Neural crest cell (in vitro differentiated cells): ENCODE data around the gene CMTM1. TPM values are rescaled to one million over a fixed set of nuclear protein-coding genes. Genes with fewer than 3 reads are reported as not detected.

Source experiments
- DNase-seq: peaks from one replicate; pipeline ENCODE4 v3.0.0; 2021; ENCODE audit warnings: low read depth, mixed read lengths, low spot score
- H3K27ac Mint-ChIP-seq: one replicate; pipeline ENCODE4 v1.8.0; 2021; ENCODE audit warnings: mild to moderate bottlenecking, mixed read lengths; ENCODE audit not compliant: unreplicated experiment
- H3K27me3 Mint-ChIP-seq: 2 replicates; pipeline ENCODE4 v1.8.0; 2021; ENCODE audit warnings: low read depth, mild to moderate bottlenecking, mixed read lengths
- H3K36me3 Mint-ChIP-seq: 2 replicates; pipeline ENCODE4 v1.8.0; 2021; ENCODE audit warnings: low read depth, mild to moderate bottlenecking, mixed read lengths
- H3K4me1 Mint-ChIP-seq: 2 replicates; pipeline ENCODE4 v1.8.0; 2021; ENCODE audit warnings: mixed read lengths
- H3K4me3 Mint-ChIP-seq: one replicate; pipeline ENCODE4 v1.8.0; 2021; ENCODE audit warnings: mild to moderate bottlenecking, mixed read lengths
- H3K9me3 Mint-ChIP-seq: 2 replicates; pipeline ENCODE4 v1.8.0; 2021; ENCODE audit warnings: mixed read lengths
- CTCF ChIP-seq: fragments of 200-600 bp; sonication (generic); conservative IDR thresholded peaks from 2 replicates; pipeline ENCODE4 v1.5.0; 2021; ENCODE audit warnings: antibody characterized with exemption, mild to moderate bottlenecking
- total RNA-seq: library from RNA; stranded (reverse); gene quantifications from 2 replicates; pipeline ENCODE4 v1.2.1, GENCODE V29; 2021

Gene CMTM1
- total RNA-seq, 1 donor from 2014 or later = 17.1 TPM

- no peaks in the 10 kb centered on the region for H3K9me3 Mint-ChIP-seq
- H3K4me3 Mint-ChIP-seq = peak overlapping the region; percentile 83
- peaks cover 2% of the 10 kb centered on the region for H3K27me3 Mint-ChIP-seq
- peaks cover 30% of the 10 kb centered on the region for H3K4me1 Mint-ChIP-seq
- peak; percentile 36 for DNase-seq
- TF ChIP-seq CTCF = peak; percentile 24
- no peak overlapping the region for H3K27ac Mint-ChIP-seq
- H3K36me3 Mint-ChIP-seq = no peaks in the 10 kb centered on the region
Observed at GRCh38 chr16:66605177-66605978, 39.1 kb downstream of the CMTM1 start.

DNA sequence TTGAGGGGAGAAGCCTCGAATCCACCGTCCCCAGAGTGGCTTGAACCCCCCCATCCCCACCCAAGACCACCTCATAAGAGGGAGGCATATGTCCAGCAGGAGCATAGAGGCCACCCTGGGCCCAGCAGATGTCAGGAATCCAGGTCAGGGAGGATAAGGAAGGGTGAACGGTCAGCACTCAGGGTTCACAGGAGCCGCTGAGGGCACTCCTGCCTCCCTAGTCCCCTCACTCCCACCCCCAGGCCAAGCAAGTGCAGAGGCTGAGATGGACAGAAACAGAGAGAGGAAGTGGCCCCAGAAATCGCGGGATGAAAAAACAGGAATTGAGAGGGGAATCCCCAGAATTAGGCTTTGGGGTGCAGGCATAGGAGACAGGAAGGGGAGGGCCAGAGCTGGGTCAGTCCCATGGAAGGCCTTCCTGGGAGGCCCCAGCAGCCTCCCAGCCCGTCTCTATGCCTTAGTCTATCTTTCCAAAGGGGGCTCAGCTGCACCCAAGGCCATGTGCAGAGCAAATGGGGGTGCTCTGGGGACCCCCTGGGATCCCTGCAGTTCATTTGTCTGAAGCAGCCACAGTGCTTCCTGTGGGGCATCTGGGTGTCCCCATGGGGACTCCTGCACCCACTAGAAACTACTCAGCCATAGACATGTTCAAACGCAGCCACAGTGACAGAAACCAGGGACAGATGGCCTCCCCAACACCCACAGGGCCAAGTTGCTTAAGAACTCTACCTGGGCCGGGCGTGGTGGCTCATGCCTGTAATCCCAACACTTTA lies 39.9 kb downstream of the CMTM1 start:
- peaks cover 2% of the 10 kb centered on the region for H3K27me3 Mint-ChIP-seq
- no peak for TF ChIP-seq CTCF
- peak overlapping the region; percentile 83 for H3K4me3 Mint-ChIP-seq
- no peaks in the 10 kb centered on the region for H3K9me3 Mint-ChIP-seq
- H3K4me1 Mint-ChIP-seq = peaks cover 30% of the 10 kb centered on the region
- peaks cover 3% of the 10 kb centered on the region for H3K36me3 Mint-ChIP-seq
- DNase-seq = no peak
- H3K27ac Mint-ChIP-seq = peak overlapping the region; percentile 86

- H3K27ac Mint-ChIP-seq = no peak overlapping the region
- peak; percentile 86 for DNase-seq
- TF ChIP-seq CTCF = peak; percentile 95
- H3K27me3 Mint-ChIP-seq = peaks cover 2% of the 10 kb centered on the region
- H3K4me3 Mint-ChIP-seq = peak overlapping the region; percentile 83
- H3K4me1 Mint-ChIP-seq = peaks cover 23% of the 10 kb centered on the region
- no peaks in the 10 kb centered on the region for H3K9me3 Mint-ChIP-seq
- H3K36me3 Mint-ChIP-seq = peaks cover 3% of the 10 kb centered on the region
Observed at GRCh38 chr16:66608241-66609138, 42.3 kb downstream of the CMTM1 start.

DNA sequence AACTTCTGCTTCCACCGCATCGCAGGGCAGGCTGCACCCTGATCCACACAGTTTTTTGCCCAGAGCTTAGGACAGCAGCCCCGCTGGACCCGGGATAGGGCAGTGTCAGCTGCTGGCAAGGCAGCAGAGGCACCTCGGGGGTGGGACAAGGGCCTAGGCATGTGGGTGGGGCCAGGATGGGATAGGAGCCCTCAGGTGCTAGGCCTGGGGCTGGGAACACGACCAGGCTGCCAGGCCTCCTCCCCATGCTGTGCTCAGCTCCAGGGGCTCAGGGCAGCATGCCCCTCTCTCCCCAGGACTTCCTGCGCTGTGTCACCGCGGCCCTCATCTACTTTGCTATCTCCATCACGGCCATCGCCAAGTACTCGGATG lies 42.9 kb downstream of the CMTM1 start:
- no peak for DNase-seq
- peaks cover 2% of the 10 kb centered on the region for H3K27me3 Mint-ChIP-seq
- H3K27ac Mint-ChIP-seq = no peak overlapping the region
- no peaks in the 10 kb centered on the region for H3K9me3 Mint-ChIP-seq
- peaks cover 17% of the 10 kb centered on the region for H3K4me1 Mint-ChIP-seq
- H3K4me3 Mint-ChIP-seq = no peak overlapping the region
- H3K36me3 Mint-ChIP-seq = peaks cover 3% of the 10 kb centered on the region
- TF ChIP-seq CTCF = no peak
